Measurements from ENCODE around the gene TAS2R14.

DNA sequence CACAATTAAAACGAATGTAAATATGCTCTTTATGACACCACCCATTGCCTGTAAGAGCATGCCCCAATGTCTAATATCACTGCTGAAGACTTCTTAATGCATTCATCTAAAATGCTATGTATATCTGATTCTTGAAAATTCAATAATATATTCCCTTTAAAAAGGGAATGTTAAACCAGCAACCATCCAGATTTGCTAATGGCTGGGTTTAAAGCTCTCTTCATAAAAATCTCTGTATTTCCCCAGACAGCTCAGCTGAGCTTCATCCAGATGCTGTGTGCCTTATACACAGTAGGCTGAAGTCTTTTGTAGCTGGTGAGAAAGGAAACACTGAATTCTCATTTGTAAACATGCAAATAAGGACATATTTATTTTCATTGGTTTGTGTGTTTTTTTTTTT is at the start of gene TAS2R14:
- TF ChIP-seq YY1 (IDR thresholded peaks at IDR 0.05; ENCODE audit: insufficient read depth, insufficient read length) (no peak), ZNF274 (IDR thresholded peaks at IDR 0.05; ENCODE audit: low read depth, low read length) (no peak)
